NCI-H82 treated with DMSO at 0.1 percent for 48 hours (cell line): ENCODE measurements around the gene ARL2.
A peak's percentile ranks its signal among the peaks of the same experiment; 100 is the strongest.
"Not testable (repeated sequence)": the region's sequence is repeated elsewhere in the genome, so short reads cannot be mapped to it uniquely, and the experiment has no call there.

ENCODE experiments used
- DNase-seq: peaks from one replicate; lab custom pipeline; 2025; ENCODE audit not compliant: unreplicated experiment; lab: John Stamatoyannopoulos, UW

Gene ARL2

DNA sequence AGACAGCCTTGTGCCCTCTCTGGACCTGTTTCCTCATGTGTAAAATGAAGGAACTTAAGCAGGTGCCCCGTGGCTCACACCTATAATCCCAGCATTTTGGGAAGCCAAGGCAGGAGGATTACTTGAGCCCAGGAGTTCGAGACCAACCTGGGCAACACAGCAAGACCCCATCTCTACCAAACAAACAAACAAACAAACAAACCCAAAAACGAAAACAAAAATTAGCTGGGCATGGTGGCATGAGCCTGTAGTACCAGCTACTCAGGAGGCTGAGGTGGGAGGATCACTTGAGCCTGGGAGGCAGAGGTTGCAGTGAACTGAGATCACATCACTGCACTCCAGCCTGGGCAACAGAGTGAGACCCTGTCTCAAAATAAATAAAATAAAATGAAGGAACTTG lies 10.0 kb upstream of the ARL2 start:
- DNase-seq: not testable (repeated sequence)

DNA sequence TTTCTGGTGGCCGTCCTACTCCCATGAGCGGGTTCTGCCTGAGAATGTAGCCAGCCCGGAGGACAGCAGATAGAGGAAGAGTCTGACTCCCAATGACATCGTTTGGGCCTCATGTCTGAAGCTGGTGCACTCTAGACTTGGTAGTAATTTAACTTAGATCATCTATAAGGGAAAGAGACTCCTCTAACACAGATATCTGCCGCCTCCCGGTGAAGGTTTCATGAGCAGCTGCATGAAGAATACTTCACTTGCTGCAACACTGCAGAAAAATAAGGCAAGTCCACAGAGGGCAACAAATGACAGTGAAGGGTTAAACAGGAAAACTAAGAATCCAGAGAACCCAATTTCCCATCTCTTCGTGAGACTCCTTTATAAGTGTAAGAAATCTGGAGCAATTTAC lies 5.9 kb upstream of the ARL2 start:
- DNase-seq: no peak

GRCh38 chr11:65008873-65009272 lies 5.1 kb upstream of the ARL2 start:
- no peak for DNase-seq

DNA sequence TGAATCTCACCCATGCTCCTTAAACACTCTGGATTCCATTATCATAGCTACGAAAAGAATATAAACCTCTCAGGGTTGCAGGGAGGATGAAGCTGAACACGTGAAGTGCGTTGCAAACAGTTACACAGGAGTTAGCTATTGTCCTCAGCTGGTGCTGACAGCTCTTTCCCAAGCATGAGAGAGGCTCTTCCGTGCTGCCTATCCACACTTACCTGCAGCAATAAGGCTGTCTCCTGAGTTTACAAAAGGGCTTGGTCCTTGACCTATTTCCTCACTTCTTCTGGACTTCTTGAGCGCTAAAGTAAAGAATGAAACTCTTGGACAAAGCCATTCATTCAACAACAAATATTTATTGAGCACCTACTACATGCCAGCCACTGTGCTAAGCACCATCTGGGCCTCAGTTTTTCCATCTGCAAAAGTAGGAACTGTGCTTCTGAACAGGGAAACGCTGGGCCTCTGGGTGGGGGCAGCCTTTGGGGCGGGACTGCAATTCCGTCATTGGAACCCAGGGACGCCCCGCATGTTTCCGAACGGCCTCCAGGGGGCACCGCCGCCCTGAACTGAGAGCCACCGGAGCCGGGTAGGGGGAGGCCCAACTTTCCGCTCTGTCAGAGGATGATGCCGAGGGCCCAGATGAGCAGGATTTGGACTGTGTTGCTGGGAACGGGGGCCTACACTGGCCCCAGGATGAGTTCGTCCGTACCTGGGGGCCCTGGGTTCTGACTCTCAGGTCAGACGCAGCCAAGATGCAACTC lies 651 bp upstream of the ARL2 start:
- DNase-seq: peak; percentile 67

- no peak for DNase-seq
Measured at GRCh38 chr11:65014726-65015227, 817 bp downstream of the ARL2 start.

GRCh38 chr11:65016705-65017104 lies 2.7 kb downstream of the ARL2 start:
- no peak for DNase-seq

DNA sequence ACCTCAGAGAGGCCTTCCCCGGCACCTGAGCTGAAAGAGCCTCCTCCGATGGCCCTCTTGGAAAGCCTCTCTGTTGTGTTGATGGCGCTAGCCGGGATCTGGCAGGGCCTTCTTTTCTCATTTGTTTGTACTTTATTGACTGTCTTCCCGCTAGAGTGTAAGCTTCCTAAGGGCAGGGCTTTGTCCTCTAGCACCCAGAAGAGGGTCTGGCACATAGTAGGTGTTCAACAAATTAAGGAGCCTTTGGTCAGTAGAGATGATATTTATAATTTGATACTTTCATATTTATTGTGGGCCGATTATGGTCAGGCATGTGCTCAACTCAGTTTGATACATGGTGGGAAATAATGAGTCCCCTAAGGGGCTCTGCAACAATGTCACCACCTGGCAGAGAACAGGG lies 4.0 kb downstream of the ARL2 start:
- DNase-seq: no peak

- DNase-seq: no peak
Measured at GRCh38 chr11:65019824-65020223, 5.9 kb downstream of the ARL2 start.

DNA sequence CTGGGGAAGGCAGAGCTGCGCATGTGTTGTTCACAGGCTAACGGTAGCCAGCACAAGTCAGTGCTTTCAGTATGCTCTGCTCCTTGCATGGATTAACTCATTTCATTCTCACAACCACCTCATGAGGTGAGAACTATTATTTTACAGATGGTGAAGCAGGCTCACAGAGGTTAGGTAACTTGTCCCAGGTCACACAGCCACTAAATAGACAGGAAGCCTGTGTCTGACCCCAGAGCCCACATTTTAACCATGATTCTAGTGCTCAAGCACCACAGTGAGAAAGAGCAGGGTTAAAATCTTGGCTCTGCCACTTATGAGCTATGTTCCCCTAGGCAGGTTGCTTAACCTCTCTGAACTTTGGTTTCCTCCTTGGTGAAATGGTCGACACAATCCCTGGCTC lies 7.0 kb downstream of the ARL2 start:
- DNase-seq: no peak

- DNase-seq: no peak
Measured at GRCh38 chr11:65021509-65021908, 7.5 kb downstream of the ARL2 start.

DNA sequence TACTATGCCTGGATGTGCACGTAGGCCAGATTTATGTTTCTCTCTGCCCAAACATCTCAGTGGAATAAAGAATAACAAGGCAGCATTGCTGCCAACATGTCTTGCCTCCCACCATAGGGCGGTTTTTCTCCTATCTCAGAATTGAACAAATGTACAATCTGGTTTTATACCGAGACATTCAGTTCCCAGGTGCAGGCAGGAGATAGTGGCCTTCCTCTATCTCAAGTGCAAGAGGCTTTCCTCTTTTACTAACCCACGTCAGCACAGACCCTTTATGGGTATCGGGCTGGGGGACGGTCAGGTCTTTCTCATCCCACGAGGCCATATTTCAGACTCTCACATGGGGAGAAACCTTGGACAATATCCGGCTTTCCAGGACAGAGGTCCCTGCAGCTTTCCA lies 9.5 kb downstream of the ARL2 start:
- DNase-seq: not testable (repeated sequence)

- no peak for DNase-seq
Measured at GRCh38 chr11:65026810-65027209, 12.8 kb downstream of the ARL2 start.

DNA sequence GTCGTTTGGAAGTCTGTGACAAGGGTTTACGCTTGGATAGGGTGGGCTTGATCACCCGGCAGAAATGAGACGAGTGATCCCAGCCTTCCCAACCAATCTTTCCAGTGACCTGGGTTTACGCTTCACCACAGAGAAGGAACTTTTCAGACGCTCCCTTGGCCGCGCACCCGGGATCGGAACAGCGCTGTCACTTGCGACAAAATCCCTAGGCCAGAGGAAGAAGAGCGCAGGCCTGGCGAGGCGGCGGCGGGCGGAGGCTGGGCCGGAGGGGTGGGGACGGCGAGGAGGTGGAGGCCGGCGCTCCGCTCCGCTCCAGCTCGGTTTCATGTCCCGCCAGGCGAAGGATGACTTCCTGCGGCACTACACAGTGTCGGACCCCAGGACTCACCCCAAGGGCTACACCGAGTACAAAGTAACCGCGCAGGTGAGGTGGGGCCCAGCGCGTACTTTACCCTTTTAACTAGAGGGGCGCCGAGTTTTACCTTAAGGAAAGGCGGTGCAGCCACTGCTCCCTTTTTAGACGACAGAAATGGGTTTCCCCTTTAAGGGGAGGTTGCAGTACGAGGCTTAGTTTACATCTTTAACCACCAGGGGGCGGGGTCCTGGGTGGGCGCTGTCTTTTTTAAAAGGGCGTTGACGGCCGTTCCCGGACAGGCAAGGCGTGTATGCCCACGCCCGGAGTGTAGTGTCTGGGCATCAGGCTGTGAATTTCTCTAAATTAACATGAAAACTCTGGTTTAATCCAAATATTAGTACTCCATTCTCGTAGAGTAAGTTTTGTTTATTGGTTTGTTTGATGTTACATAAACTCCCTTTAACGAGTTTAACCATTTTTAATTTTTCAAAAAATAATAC lies 13.5 kb downstream of the ARL2 start, which contains the start of gene SNX15:
Gene SNX15 (plus strand): TSS at position 227 of the 855 bp plus-strand sequence. CDS start 99 bp downstream, at position 326.
- peak; percentile 95 for DNase-seq

DNA sequence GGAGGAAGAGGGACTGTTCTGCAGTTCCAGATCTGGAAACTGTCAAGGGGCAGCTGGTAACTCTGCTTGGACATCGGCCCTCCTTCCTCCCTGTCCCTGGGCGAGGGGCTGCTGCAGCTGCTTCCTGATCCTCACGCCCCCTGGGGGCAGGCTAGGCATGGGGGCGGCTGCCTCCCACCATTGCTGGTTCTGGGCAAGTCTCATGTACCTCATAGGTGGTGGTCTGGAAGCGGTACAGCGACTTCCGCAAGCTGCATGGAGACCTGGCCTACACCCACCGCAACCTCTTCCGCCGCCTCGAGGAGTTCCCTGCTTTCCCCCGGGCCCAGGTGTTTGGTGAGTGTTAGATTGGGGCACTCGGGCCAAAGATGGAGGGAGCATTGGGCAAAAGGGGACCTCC lies 18.3 kb downstream of the ARL2 start:
- DNase-seq: no peak

GRCh38 chr11:65034423-65034822 lies 20.5 kb downstream of the ARL2 start:
- no peak for DNase-seq

DNA sequence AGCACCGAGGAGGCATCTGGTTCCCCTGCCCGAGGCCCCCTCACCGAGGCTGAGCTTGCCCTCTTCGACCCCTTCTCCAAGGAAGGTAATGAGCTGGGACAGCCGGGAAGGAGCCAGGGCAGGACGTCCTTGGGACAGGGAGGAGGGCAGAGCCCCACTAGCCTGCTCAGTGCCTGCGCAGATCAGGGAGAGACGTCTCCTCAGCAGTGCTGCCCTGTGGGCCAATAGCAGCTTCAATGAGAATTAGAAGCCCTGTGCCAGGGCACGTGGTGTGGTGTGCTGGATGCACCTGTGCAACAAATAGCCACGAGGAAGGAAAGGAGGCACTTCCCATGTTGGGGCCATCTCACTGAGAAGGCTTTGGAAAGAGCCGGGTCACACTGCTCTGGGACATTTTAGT lies 21.6 kb downstream of the ARL2 start:
- DNase-seq: no peak

- no peak for DNase-seq
Measured at GRCh38 chr11:65036931-65037330, 23.0 kb downstream of the ARL2 start.

DNA sequence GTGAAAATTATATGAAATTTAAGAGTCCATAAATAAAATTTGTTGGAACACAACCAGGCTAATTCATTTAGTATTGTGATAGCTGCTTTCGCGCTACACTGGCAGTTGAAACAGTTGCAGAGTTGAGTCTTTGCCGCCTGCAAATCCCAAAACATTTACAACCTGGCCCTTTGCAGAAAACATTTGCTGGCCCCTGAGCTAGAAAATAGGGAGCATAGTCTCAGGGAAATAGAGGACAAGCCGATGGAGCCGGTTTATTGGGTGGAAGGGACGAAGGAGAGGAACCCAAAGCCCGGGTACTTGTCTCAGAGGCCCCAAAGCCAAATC lies 26.5 kb downstream of the ARL2 start:
- DNase-seq: no peak

GRCh38 chr11:65040847-65041622 lies 27.1 kb downstream of the ARL2 start, which contains the start of gene SAC3D1:
SAC3D1 (plus strand) TSS chr11:65041210; CDS start chr11:65041293, 83 bp downstream.
- peak; percentile 73 for DNase-seq

GRCh38 chr11:65042891-65043290 lies 28.9 kb downstream of the ARL2 start:
- no peak for DNase-seq

GRCh38 chr11:65043881-65044501 lies 30.0 kb downstream of the ARL2 start:
- DNase-seq: no peak
